A549 (cell line): Measurements from ENCODE around the gene NREP.

Experiments used
- CBX8 ChIP-seq: fragments of 200-600 bp; sonication (generic); IDR thresholded peaks from 2 replicates; pipeline ENCODE4 v1.6.1; 2016
- EP300 ChIP-seq, 2 experiments: fragments of >200 bp; sonication (Bioruptor Twin); formaldehyde crosslinking; IDR thresholded peaks; 2 replicates in 1 of 2; 3 replicates in 1 of 2; pipeline ENCODE4 v1.6.1; 2016 to 2017
- JUNB ChIP-seq: fragments of >200 bp; sonication (Bioruptor Twin); formaldehyde crosslinking; IDR thresholded peaks from 2 replicates; pipeline ENCODE4 v1.6.1; 2016
- MYC ChIP-seq: IDR thresholded peaks from 2 replicates; pipeline ENCODE4 v1.6.1; 2012; ENCODE audit warnings: mild to moderate bottlenecking, inconsistent platforms, low read length, improper control_type of control experiment, borderline replicate concordance
- REST ChIP-seq: fragments of 200-600 bp; sonication (generic); IDR thresholded peaks from 2 replicates; pipeline ENCODE4 v1.6.1; 2016; ENCODE audit warnings: antibody characterized with exemption, mild to moderate bottlenecking, moderate library complexity
- RFX5 ChIP-seq: fragments of 450-650 bp; IDR thresholded peaks from 2 replicates; pipeline ENCODE4 v1.7.1; 2014; ENCODE audit warnings: antibody characterized with exemption, mild to moderate bottlenecking, moderate library complexity
- TF ChIP-seq, protein P1 (sequence below): fragments of >200 bp; sonication (Bioruptor Twin); formaldehyde crosslinking; IDR thresholded peaks from 3 replicates; pipeline ENCODE4 v1.5.1; 2016

GRCh38 chr5:111784491-111785181 lies 27.6 kb upstream of the NREP start:
- TF ChIP-seq, protein P1, sequence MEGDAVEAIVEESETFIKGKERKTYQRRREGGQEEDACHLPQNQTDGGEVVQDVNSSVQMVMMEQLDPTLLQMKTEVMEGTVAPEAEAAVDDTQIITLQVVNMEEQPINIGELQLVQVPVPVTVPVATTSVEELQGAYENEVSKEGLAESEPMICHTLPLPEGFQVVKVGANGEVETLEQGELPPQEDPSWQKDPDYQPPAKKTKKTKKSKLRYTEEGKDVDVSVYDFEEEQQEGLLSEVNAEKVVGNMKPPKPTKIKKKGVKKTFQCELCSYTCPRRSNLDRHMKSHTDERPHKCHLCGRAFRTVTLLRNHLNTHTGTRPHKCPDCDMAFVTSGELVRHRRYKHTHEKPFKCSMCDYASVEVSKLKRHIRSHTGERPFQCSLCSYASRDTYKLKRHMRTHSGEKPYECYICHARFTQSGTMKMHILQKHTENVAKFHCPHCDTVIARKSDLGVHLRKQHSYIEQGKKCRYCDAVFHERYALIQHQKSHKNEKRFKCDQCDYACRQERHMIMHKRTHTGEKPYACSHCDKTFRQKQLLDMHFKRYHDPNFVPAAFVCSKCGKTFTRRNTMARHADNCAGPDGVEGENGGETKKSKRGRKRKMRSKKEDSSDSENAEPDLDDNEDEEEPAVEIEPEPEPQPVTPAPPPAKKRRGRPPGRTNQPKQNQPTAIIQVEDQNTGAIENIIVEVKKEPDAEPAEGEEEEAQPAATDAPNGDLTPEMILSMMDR = no peak
- TF ChIP-seq CBX8 (no peak), JUNB (no peak), REST (no peak), RFX5 (no peak), MYC (no peak), EP300 (IDR thresholded peaks at IDR 0.05) (no peak)
